Measurements from ENCODE around the gene CELA1.

CELA1 gene

GRCh38 chr12:51374856-51375255 lies 28.4 kb upstream of the CELA1 start:
- DNase-seq (ENCODE audit: low read depth in 2 of 2), result no peak

DNA sequence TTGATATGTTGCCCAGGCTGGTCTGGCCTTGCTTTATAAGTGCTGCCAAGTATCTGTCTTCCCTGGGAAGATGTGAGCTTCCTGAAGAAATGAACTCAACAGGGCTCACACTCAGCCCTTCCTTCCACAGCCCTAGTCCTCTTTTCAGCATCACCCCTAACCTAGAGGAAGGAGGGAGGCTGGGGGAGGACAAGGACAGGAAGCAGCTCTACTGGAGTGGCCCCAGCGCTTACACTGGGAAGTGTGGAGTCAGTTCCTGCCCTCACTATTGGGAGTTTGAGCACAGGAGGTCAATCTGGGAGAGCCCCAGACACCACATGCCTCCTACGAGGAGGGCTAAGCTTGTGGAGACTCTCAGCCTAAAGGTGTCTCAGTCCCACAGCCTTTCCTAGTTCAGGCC lies 27.9 kb upstream of the CELA1 start:
- no peak for DNase-seq (ENCODE audit: low read depth in 2 of 2)

- DNase-seq (ENCODE audit: low read depth in 2 of 2), result no peak
Observed at GRCh38 chr12:51373187-51373586, 26.7 kb upstream of the CELA1 start.

DNA sequence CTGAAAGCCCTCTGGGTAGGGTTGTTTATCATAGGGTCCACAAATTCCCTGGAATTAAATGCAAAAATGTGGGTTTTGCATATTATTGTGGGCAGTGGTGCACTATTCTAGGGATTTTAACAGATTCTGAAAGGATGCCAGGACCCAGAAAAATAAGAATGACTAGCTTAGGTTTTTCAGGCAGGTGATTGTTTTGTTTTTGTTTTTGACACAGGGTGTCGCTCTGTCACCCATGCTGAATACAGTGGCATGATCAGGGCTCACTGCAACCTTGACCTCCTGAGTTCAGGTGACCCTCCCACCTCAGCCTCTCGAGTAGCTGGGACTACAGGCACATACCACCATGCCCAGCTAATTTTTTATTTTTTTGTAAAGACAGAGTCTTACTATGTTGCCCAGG lies 25.5 kb upstream of the CELA1 start:
- DNase-seq (ENCODE audit: low read depth in 2 of 2), result no peak

GRCh38 chr12:51371295-51371953 lies 24.9 kb upstream of the CELA1 start:
- DNase-seq (ENCODE audit: low read depth in 2 of 2), result no peak

GRCh38 chr12:51370667-51371066 lies 24.2 kb upstream of the CELA1 start:
- no peak for DNase-seq (ENCODE audit: low read depth in 2 of 2)

GRCh38 chr12:51369581-51369980 lies 23.1 kb upstream of the CELA1 start:
- no peak for DNase-seq (ENCODE audit: low read depth in 2 of 2)

- peak; percentile 71 to 81 for DNase-seq (ENCODE audit: low read depth in 2 of 2)
Observed at GRCh38 chr12:51368640-51369517, 22.4 kb upstream of the CELA1 start.

DNA sequence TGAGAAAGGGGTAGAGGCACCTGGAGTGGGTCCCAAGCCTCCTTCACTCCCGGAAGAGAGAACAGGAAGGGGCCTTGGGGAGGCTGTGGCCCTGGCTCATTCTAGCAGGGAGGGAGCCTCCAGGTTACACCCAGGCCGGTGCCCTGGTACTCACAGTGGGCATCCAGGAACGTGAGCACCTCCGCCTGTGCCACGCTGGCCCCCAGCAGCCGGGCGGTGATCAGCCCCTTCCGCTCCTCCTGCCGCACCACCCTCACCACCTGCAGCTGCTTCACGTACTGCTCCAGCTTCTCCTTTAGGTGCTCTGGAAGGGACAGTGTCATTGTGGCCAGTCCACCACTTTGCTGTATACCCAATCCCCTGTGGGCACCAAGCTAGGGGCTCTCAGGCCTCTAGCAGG lies 18.8 kb upstream of the CELA1 start:
- no peak for DNase-seq (ENCODE audit: low read depth in 2 of 2)

- no peak for DNase-seq (ENCODE audit: low read depth in 2 of 2)
Observed at GRCh38 chr12:51364001-51364400, 17.5 kb upstream of the CELA1 start.

DNA sequence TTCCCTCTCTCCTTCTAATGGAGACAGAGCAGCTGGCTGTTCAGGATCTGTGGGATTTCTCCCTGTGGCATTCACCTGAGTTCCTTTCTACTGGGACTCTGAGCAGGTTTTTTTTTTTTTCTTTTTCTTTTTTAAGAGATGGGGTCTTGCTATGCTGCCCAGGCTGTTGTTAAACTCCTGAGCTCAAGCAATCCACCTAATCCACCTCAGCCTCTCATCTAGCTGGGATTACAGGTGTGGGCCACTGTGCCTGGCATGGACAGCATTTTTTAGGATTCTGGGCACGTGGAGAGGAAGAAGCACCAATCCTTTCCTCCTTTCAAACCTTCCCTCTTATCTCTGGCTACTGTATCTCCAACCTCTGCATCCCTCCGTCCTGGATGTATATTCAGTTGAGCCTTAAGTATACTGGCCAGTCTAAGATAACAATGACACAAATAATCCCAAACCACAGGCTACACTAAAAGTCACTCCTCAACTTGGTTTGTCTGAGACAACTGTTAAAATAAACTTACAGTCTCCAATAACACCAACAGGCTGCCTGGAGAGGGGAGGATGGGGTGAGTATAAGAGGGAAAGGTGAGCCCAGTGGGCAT lies 16.4 kb upstream of the CELA1 start:
- DNase-seq (ENCODE audit: low read depth in 2 of 2), result no peak

DNA sequence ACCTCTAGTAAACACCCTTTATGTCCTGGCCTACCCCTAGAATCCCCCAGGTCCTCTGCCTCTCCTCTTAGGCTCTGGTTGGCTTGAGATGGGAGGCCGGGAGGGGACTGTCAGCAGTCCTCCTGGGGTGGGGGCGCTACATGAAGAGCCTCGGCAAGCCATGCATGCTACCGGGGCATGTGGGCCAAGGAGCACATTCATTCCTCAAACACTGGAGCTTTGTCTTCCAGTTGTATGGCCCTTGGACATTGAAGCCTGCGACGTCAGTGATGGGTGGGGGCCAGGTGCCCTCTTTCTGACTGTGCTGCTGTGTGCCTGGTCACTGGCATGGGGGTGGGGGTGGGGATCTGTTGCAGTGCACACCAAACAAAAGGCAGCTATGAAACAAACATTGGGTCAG lies 15.8 kb upstream of the CELA1 start:
- no peak for DNase-seq (ENCODE audit: low read depth in 2 of 2)

DNA sequence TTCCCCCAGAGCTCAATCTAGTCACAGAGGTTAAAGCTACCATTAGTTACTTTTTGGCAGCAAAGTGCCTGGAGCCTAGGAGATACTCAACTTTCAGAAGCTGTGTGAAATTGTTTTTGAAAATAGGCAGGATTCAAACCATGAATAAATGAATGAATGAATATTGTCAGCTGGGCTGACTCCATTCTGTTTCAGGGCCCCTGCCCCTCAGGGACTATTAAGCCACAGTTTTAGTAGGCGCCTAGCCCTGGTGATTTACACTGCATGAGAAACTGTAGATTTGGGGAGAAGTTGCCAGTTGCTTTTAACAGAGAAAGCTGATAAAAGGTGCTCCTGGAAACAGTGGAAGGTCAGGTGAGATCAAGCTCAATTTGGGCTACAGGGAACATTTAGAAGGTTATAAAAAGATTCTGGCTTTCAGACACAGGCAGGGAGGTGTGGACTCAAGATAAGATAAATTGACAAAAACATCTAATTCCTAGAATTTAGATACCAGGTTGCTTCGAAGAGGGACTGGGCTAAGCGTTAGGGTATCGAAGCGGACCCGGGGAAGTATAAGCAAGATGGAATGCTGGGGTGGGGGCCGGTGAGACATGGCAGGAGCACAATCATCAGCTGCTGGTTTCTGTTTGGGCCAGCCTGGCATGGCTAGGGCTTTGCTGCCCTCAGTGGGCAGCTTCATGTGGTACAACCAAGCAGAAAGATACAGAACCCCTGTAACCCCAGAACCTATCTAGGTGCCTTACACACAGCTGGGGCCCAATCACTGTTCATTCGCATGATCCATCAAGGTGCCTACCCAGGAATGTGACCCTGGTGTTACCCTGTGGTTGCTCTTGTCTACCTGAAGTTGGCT lies 14.9 kb upstream of the CELA1 start:
- DNase-seq (ENCODE audit: low read depth in 2 of 2), result no peak

DNA sequence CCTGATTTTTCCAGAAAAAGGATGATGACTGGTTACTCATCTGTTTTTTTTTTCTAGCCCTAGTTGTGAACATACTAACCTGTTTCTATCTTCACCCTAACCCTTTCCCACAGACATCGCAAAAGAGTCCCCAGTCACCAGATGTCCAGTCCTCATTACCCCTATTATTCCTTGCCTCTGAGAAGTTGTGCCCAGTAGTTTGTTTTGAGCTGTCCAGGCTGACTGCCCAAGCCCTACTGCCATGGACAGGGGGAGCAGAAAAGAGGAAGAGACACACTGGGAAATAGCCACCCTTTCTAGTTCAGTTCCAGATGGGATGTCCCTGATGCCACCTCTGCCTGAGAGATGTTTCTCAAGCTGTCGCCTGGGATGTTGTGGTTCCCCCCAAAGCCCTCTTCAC lies 13.8 kb upstream of the CELA1 start:
- DNase-seq (ENCODE audit: low read depth in 2 of 2), result no peak

- DNase-seq (ENCODE audit: low read depth in 2 of 2), result no peak
Observed at GRCh38 chr12:51359851-51360250, 13.4 kb upstream of the CELA1 start.

GRCh38 chr12:51358496-51358895 lies 12.0 kb upstream of the CELA1 start:
- no peak for DNase-seq (ENCODE audit: low read depth in 2 of 2)

GRCh38 chr12:51357374-51358047 lies 11.0 kb upstream of the CELA1 start:
- no peak for DNase-seq (ENCODE audit: low read depth in 2 of 2)

DNA sequence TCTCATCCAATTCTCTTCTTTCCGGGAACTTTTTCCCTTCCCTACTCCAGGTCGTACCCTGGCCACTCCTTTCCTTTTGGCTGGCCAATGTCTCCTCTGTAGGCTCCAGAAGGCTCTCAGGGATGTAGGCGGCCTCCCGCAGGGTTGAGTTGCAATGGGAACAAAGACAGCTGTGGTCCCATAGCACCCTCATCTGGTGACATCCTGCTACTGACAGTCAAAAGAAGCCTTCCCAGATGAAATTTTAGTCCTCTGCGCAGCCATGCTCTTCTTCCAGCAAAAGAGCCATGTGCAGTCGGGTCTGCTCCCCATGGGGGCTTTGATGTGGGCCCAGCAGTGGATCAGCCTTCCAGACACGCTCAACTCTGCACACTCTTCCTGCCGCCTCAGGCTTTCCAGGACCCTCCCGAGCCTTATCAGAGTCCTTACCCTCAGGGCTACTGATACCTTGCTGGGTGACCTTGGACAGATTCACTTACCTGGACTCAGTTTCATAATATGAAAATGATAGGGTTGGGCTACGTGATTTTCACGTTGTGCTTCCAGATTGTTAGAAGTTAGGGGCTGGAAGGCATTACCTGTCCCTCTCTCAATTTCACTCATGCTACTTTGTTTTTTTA lies 5.5 kb upstream of the CELA1 start:
- DNase-seq (ENCODE audit: low read depth in 2 of 2), result no peak

GRCh38 chr12:51349026-51349425 lies 2.5 kb upstream of the CELA1 start:
- no peak for DNase-seq (ENCODE audit: low read depth in 2 of 2)

DNA sequence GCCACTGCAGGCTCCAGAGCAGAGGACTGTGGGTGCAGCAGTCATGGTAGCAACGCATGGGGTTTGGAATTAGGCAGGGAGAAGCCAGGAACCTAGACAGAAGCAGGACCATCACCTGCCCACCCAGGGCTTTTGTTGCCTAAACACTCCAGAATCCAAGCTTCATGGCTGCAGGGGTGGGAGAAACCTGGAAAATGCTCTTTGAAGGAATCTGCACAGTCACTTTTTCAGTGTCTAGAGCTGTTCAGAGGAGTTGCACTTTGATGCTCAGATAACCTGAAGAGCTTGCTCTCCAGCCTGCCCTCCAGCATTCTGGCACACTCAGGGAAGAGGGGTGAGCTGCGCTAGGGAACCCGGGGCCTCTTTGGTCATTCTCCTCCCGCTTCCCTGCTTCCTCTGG lies 1.6 kb upstream of the CELA1 start:
- no peak for DNase-seq (ENCODE audit: low read depth in 2 of 2)

- DNase-seq (ENCODE audit: low read depth in 2 of 2), result no peak
Observed at GRCh38 chr12:51345681-51346080, 798 bp downstream of the CELA1 start.
